ENCODE measurements around the gene PFDN1.

PFDN1 gene

DNA sequence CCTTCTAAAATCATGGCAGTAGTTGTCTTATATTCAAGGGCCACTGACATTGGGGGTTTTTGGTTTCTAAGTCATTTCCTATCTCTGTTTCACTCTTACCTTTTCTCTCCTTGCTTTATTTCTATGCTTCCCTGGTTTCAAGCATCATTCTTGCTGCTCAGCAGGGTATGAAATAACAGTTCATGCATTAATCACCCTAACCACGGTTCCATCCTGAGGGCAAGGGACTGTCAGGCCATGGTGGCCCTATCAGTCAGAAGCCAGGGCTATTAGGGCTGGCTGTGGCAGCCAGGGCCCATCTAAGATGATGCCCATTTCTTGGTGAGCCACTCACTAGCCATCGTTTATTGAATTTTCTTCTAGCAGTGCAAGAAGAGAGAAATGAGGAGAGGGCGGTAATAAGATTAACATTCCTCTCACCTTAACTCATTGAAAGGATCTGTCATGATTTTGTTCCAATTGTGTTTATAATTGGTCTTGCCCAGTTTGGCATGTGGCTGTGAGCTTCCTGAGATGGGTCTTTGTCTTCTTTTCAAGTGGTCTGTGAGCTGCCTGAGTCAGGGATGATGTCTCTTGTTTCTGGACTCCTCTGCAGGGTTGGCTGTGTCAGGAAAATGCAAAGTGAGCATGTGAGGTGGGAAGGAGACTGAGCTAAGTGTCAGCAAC lies 82.7 kb downstream of the PFDN1 start:
- Histone ChIP-seq H3K9me2 (replicated peaks; ENCODE audit: control insufficient read depth, low read length) (no peaks in the 10 kb centered on the region), H3K4me2 (ENCODE audit: low read length) (no peak overlapping the region), H3F3A (ENCODE audit: control insufficient read depth, insufficient read depth) (no peaks in the 10 kb centered on the region), H3K79me2 (ENCODE audit: control insufficient read depth, low read length) (no peaks in the 10 kb centered on the region), H3K9me3 (ENCODE audit: control insufficient read depth, insufficient read depth, low read length) (no peaks in the 10 kb centered on the region), H4K20me1 (ENCODE audit: control insufficient read depth, insufficient read depth, low read depth, low read length) (no peaks in the 10 kb centered on the region), H3K27ac (ENCODE audit: low read depth, low read length) (no peak overlapping the region), H3K4me1 (ENCODE audit: control insufficient read depth, low read length) (no peaks in the 10 kb centered on the region), H3K36me3 (ENCODE audit: control insufficient read depth, low read length) (no peaks in the 10 kb centered on the region), H3K4me3 (ENCODE audit: low read length) (no peak overlapping the region), H3K27me3 (ENCODE audit: control insufficient read depth, low read length) (no peaks in the 10 kb centered on the region)
- no peak for TF ChIP-seq CTCF (IDR thresholded peaks at IDR 0.05; ENCODE audit: low read depth, low read length, poor library complexity, severe bottlenecking)
- no peak for TF ChIP-seq EZH2phosphoT487 (IDR thresholded peaks at IDR 0.05; ENCODE audit: borderline replicate concordance, low read length)

- H3K79me2 ChIP-seq (ENCODE audit: control insufficient read depth, low read length), result no peaks in the 10 kb centered on the region
- no peaks in the 10 kb centered on the region for H3K4me1 ChIP-seq (ENCODE audit: control insufficient read depth, low read length)
- H3K9me3 ChIP-seq (ENCODE audit: control insufficient read depth, insufficient read depth, low read length), result no peaks in the 10 kb centered on the region
- TF ChIP-seq EZH2phosphoT487 (IDR thresholded peaks at IDR 0.05; ENCODE audit: borderline replicate concordance, low read length) (no peak), CTCF (IDR thresholded peaks at IDR 0.05; ENCODE audit: low read depth, low read length, poor library complexity, severe bottlenecking) (no peak)
- H3K27ac ChIP-seq (ENCODE audit: low read depth, low read length), result no peak overlapping the region
- H3K27me3 ChIP-seq (ENCODE audit: control insufficient read depth, low read length), result no peaks in the 10 kb centered on the region
- H3F3A ChIP-seq (ENCODE audit: control insufficient read depth, insufficient read depth), result no peaks in the 10 kb centered on the region
- no peaks in the 10 kb centered on the region for H3K36me3 ChIP-seq (ENCODE audit: control insufficient read depth, low read length)
- H3K4me2 ChIP-seq (ENCODE audit: low read length), result no peak overlapping the region
- no peaks in the 10 kb centered on the region for H4K20me1 ChIP-seq (ENCODE audit: control insufficient read depth, insufficient read depth, low read depth, low read length)
- H3K9me2 ChIP-seq (replicated peaks; ENCODE audit: control insufficient read depth, low read length), result no peaks in the 10 kb centered on the region
- H3K4me3 ChIP-seq (ENCODE audit: low read length), result no peak overlapping the region
Measured at GRCh38 chr5:140219068-140219991, 83.6 kb downstream of the PFDN1 start.

DNA sequence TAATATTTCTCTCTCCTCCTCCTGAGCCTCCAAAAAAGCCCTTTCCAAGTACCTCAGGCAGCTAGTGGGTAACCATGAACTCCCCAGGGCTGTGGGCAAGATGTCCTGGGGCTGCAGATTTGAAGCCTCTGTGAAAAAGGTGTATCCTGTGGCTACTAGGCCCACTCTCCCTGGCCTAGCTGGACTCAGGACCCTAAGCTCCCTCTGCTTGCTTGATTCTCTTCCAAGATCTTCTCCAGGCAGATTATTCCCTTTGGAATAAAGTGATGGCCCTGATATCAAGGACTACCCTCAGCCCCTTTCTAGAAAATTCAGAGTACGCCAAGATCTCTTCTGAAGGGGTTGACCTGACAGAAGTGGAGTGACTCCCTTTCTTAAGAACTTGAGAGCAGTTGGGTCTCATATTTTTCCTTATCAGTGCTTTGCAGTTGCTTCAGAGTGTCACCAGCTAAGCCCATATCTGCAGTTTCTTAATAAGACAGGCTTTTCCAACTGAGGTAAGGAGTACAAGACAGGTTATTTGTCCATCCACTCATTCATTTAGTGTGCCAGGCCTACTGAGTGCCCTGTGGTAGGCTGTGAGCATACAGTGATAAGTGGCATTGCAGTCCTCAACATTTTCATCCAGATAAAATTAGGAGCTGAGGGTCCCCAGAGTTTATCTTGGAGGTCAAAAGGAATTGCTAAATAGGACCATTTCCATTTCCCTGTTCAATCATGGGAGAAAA lies 85.4 kb downstream of the PFDN1 start:
- H3K79me2 ChIP-seq (ENCODE audit: control insufficient read depth, low read length), result no peaks in the 10 kb centered on the region
- no peaks in the 10 kb centered on the region for H3K27me3 ChIP-seq (ENCODE audit: control insufficient read depth, low read length)
- no peak overlapping the region for H3K4me3 ChIP-seq (ENCODE audit: low read length)
- no peak overlapping the region for H3K4me2 ChIP-seq (ENCODE audit: low read length)
- H3K36me3 ChIP-seq (ENCODE audit: control insufficient read depth, low read length), result no peaks in the 10 kb centered on the region
- no peaks in the 10 kb centered on the region for H4K20me1 ChIP-seq (ENCODE audit: control insufficient read depth, insufficient read depth, low read depth, low read length)
- H3K27ac ChIP-seq (ENCODE audit: low read depth, low read length), result no peak overlapping the region
- no peaks in the 10 kb centered on the region for H3K9me3 ChIP-seq (ENCODE audit: control insufficient read depth, insufficient read depth, low read length)
- no peaks in the 10 kb centered on the region for H3K9me2 ChIP-seq (replicated peaks; ENCODE audit: control insufficient read depth, low read length)
- TF ChIP-seq CTCF (IDR thresholded peaks at IDR 0.05; ENCODE audit: low read depth, low read length, poor library complexity, severe bottlenecking) (no peak), EZH2phosphoT487 (IDR thresholded peaks at IDR 0.05; ENCODE audit: borderline replicate concordance, low read length) (no peak)
- no peaks in the 10 kb centered on the region for H3F3A ChIP-seq (ENCODE audit: control insufficient read depth, insufficient read depth)
- no peaks in the 10 kb centered on the region for H3K4me1 ChIP-seq (ENCODE audit: control insufficient read depth, low read length)
